ENCODE measurements around the gene SPATA12.

Gene SPATA12

GRCh38 chr3:57043518-57043917, 16.9 kb upstream of the SPATA12 start:
- H3K27me3 Mint-ChIP-seq (ENCODE audit: low read depth) = no peaks in the 10 kb centered on the region
- no peak for TF ChIP-seq CTCF (IDR thresholded peaks at IDR 0.05; ENCODE audit: unreplicated experiment in 3 of 3)
- peaks cover 54% of the 10 kb centered on the region for H3K4me1 Mint-ChIP-seq
- H3K9me3 Mint-ChIP-seq = no peaks in the 10 kb centered on the region
- peaks cover 3% of the 10 kb centered on the region for H3K36me3 Mint-ChIP-seq (ENCODE audit: low read depth)
- H3K27ac Mint-ChIP-seq = peak overlapping the region in 2 of 3 experiments; percentile 18 to 60
- H3K4me3 Mint-ChIP-seq = no peak overlapping the region

- Mint-ChIP-seq H3K9me3 (no peaks in the 10 kb centered on the region), H3K4me1 (peaks cover 71% of the 10 kb centered on the region), H3K4me3 (peak overlapping the region in 1 of 3 experiments; percentile 49), H3K27me3 (ENCODE audit: low read depth) (no peaks in the 10 kb centered on the region), H3K36me3 (ENCODE audit: low read depth) (peaks cover 3% of the 10 kb centered on the region), H3K27ac (peak overlapping the region; percentile 12 to 97 (median 78))
- TF ChIP-seq CTCF (IDR thresholded peaks at IDR 0.05; ENCODE audit: unreplicated experiment in 3 of 3) = no peak
Measured at GRCh38 chr3:57046101-57046765, 14.2 kb upstream of the SPATA12 start.

- H3K4me1 Mint-ChIP-seq = peaks cover 60% of the 10 kb centered on the region
- H3K36me3 Mint-ChIP-seq (ENCODE audit: low read depth) = peaks cover 3% of the 10 kb centered on the region
- peak overlapping the region in 2 of 3 experiments; percentile 18 to 48 for H3K4me3 Mint-ChIP-seq
- no peak for TF ChIP-seq CTCF (IDR thresholded peaks at IDR 0.05; ENCODE audit: unreplicated experiment in 3 of 3)
- no peaks in the 10 kb centered on the region for H3K27me3 Mint-ChIP-seq (ENCODE audit: low read depth)
- H3K9me3 Mint-ChIP-seq = no peaks in the 10 kb centered on the region
- H3K27ac Mint-ChIP-seq = peak overlapping the region; percentile 78 to 97 (median 95)
Measured at GRCh38 chr3:57048052-57048671, 12.3 kb upstream of the SPATA12 start.

- Mint-ChIP-seq H3K36me3 (ENCODE audit: low read depth) (no peaks in the 10 kb centered on the region), H3K9me3 (no peaks in the 10 kb centered on the region), H3K27ac (peak overlapping the region; percentile 78 to 97 (median 95)), H3K27me3 (ENCODE audit: low read depth) (no peaks in the 10 kb centered on the region), H3K4me1 (peaks cover 55% of the 10 kb centered on the region), H3K4me3 (peak overlapping the region in 1 of 3 experiments; percentile 32)
- no peak for TF ChIP-seq CTCF (IDR thresholded peaks at IDR 0.05; ENCODE audit: unreplicated experiment in 3 of 3)
Measured at GRCh38 chr3:57048728-57049127, 11.7 kb upstream of the SPATA12 start.

- H3K27ac Mint-ChIP-seq = peak overlapping the region in 1 of 3 experiments; percentile 34
- peaks cover 3% of the 10 kb centered on the region for H3K36me3 Mint-ChIP-seq (ENCODE audit: low read depth)
- H3K27me3 Mint-ChIP-seq (ENCODE audit: low read depth) = no peaks in the 10 kb centered on the region
- peaks cover 26% of the 10 kb centered on the region for H3K4me1 Mint-ChIP-seq
- TF ChIP-seq CTCF (IDR thresholded peaks at IDR 0.05; ENCODE audit: unreplicated experiment in 3 of 3) = no peak
- H3K4me3 Mint-ChIP-seq = no peak overlapping the region
- H3K9me3 Mint-ChIP-seq = no peaks in the 10 kb centered on the region
Measured at GRCh38 chr3:57052662-57053061, 7.8 kb upstream of the SPATA12 start.
